ENCODE measurements around the gene HIVEP3.

Gene HIVEP3

GRCh38 chr1:41741244-41741643, 177.5 kb downstream of the HIVEP3 start:
- 83 to 88% methylated on average over 4 to 5 of the region's 7 CpGs for WGBS, 2 experiments (ENCODE audit: insufficient coverage in 2 of 2)

DNA sequence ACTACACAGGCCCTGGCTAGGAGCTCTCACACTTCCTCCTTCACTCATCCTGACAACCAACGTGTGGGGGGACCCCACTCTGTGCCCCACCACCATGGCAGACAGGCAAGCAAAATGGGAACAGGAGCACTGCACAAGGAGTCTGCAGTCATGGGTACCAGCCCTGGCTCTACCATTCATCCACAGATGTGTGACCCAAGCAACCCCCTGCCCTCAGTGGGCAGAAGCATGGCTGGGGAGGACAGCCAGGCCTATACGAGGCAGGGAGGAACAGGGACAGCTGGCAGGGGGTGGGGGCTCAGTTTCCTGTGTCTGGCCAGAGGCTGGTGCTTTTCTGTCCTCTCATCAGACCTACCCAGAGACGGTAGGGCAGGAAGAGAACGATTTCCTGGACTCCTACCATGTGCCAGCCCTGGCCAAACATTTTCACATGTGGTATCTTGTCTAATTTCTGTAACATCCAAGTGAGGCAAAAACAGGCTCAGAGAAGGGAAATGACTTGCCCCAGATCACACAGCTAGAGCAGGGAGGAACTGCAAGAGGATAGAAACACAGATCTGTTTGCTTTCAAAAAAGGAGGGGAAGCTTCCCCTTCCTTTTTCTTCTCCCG, 178.0 kb downstream of the HIVEP3 start:
- H3K27ac ChIP-seq (ENCODE audit: low read depth, low read length, severe bottlenecking), result no peak overlapping the region
- 72 to 77% methylated on average over 2 to 4 of the region's 5 CpGs for WGBS, 2 experiments (ENCODE audit: insufficient coverage in 2 of 2)
- H3K4me1 ChIP-seq (ENCODE audit: control insufficient read depth, insufficient read depth, low read length, poor library complexity, severe bottlenecking), result peaks cover 17% of the 10 kb centered on the region
- H3K36me3 ChIP-seq (ENCODE audit: control insufficient read depth, insufficient read depth, low read length), result no peaks in the 10 kb centered on the region
- no peak overlapping the region for H3K4me3 ChIP-seq (ENCODE audit: extremely low read depth, insufficient read depth, low read length, poor library complexity, severe bottlenecking)
- no peaks in the 10 kb centered on the region for H3K9me3 ChIP-seq (ENCODE audit: control insufficient read depth, low read length)

More at GRCh38 chr1:41741244-41741643, 177.5 kb downstream of the HIVEP3 start:
- Histone ChIP-seq H3K9me3 (ENCODE audit: control insufficient read depth, low read length) (no peaks in the 10 kb centered on the region), H3K4me1 (ENCODE audit: control insufficient read depth, insufficient read depth, low read length, poor library complexity, severe bottlenecking) (peaks cover 17% of the 10 kb centered on the region), H3K27ac (ENCODE audit: low read depth, low read length, severe bottlenecking) (no peak overlapping the region), H3K36me3 (ENCODE audit: control insufficient read depth, insufficient read depth, low read length) (no peaks in the 10 kb centered on the region), H3K4me3 (ENCODE audit: extremely low read depth, insufficient read depth, low read length, poor library complexity, severe bottlenecking) (no peak overlapping the region)

DNA sequence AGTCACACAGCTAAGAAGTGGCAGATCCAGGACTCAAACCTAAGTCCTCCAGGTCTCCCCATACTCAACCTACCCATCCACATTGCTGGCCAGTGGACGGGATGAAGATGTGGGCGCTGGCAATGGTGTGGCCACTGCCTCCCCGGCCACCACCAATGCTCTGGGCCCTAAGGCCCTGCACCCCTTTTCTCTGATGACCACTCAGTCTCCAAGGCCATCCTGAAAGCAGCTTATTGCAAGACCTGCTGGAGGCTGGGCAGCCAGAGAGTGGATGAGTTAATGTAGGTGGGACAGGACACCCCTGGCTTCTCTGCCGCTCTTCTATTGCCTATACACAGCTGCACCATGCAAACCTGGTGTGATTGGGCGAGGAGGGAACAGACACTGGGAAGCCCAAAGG, 178.7 kb downstream of the HIVEP3 start:
- H3K36me3 ChIP-seq (ENCODE audit: control insufficient read depth, insufficient read depth, low read length), result no peaks in the 10 kb centered on the region
- 87 to 100% methylated on average over 2 to 4 of the region's 5 CpGs for WGBS, 2 experiments (ENCODE audit: insufficient coverage in 2 of 2)
- no peaks in the 10 kb centered on the region for H3K9me3 ChIP-seq (ENCODE audit: control insufficient read depth, low read length)
- peaks cover 17% of the 10 kb centered on the region for H3K4me1 ChIP-seq (ENCODE audit: control insufficient read depth, insufficient read depth, low read length, poor library complexity, severe bottlenecking)
- H3K4me3 ChIP-seq (ENCODE audit: extremely low read depth, insufficient read depth, low read length, poor library complexity, severe bottlenecking), result no peak overlapping the region
- H3K27ac ChIP-seq (ENCODE audit: low read depth, low read length, severe bottlenecking), result no peak overlapping the region

DNA sequence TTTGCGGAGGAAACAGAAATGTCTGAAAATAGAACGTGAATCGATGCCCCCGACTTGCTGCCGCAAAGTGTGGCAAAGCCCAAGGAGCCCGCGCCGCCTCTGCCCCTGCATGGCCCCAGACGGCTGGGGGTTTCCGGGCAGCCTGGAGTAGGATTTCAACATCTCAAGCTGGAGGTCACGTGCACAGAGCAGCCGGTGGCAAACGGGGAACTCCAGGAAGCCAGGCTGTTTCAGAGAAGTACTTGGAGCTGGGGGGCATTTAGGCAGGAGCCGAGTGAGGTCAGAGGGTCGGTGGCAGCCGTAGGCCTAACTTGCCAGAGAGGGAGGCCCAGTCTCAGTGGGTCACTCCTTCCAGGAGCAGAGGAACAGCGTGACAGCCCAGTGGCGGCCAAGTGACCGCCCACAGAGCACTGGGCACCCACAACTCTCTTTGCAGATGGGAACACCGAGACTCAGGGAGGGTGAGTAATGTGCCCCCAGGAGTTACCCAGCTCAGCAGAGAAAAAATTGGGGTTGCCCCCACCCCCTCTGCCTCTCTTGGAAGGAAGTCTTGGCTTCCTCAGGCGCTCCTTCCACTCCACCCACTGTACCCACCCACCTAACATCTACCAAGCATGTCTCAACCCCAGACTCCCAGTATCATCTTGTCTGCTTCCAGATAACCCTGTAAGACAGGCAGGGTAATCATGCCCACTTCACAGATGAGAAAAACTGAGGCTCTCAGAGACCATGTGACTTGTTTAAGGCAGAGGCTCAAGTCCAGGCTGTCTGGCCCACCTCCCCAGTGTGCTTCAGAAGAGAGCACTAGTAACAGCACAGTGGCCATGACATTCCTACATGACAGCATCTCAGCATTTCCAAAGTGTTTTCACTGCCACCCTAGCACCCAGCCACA, 179.4 kb downstream of the HIVEP3 start:
- Histone ChIP-seq H3K9me3 (ENCODE audit: control insufficient read depth, low read length) (no peaks in the 10 kb centered on the region), H3K27ac (ENCODE audit: low read depth, low read length, severe bottlenecking) (no peak overlapping the region), H3K4me3 (ENCODE audit: extremely low read depth, insufficient read depth, low read length, poor library complexity, severe bottlenecking) (no peak overlapping the region), H3K36me3 (ENCODE audit: control insufficient read depth, insufficient read depth, low read length) (no peaks in the 10 kb centered on the region), H3K4me1 (ENCODE audit: control insufficient read depth, insufficient read depth, low read length, poor library complexity, severe bottlenecking) (peaks cover 17% of the 10 kb centered on the region)
- 86 to 95% methylated on average over 19 to 20 of the region's 21 CpGs for WGBS, 2 experiments (ENCODE audit: insufficient coverage in 2 of 2)

DNA sequence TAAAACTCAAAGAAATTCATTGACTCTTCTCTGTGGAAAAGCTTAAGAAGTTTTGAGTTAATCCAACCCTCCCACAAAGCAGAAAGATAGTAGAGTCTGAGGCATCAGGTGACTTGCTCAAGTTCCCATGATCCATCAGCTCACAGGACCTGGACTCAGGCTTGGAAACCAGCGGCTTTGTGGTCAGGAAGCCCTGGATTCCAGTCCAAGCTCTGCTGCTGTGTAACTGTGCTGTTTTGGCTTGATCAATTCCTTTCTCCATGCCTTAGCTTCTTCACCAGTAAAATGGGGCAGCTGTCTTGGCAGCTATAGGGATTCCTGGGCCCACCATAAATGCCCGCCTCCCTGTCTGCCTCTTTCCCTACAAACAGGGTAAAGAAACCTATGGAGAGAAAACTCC, 180.2 kb downstream of the HIVEP3 start:
- Histone ChIP-seq H3K36me3 (ENCODE audit: control insufficient read depth, insufficient read depth, low read length) (no peaks in the 10 kb centered on the region), H3K4me3 (ENCODE audit: extremely low read depth, insufficient read depth, low read length, poor library complexity, severe bottlenecking) (no peak overlapping the region), H3K9me3 (ENCODE audit: control insufficient read depth, low read length) (no peaks in the 10 kb centered on the region), H3K27ac (ENCODE audit: low read depth, low read length, severe bottlenecking) (no peak overlapping the region), H3K4me1 (ENCODE audit: control insufficient read depth, insufficient read depth, low read length, poor library complexity, severe bottlenecking) (peaks cover 17% of the 10 kb centered on the region)
- 67 to 92% methylated on average over 1 of the region's 2 CpGs for WGBS, 2 experiments (ENCODE audit: insufficient coverage in 2 of 2)

- H3K27ac ChIP-seq (ENCODE audit: low read depth, low read length, severe bottlenecking), result no peak overlapping the region
- H3K4me1 ChIP-seq (ENCODE audit: control insufficient read depth, insufficient read depth, low read length, poor library complexity, severe bottlenecking), result peaks cover 17% of the 10 kb centered on the region
- 94 to 100% methylated on average over 6 of the region's 9 CpGs for WGBS, 2 experiments (ENCODE audit: insufficient coverage in 2 of 2)
- no peaks in the 10 kb centered on the region for H3K36me3 ChIP-seq (ENCODE audit: control insufficient read depth, insufficient read depth, low read length)
- no peak overlapping the region for H3K4me3 ChIP-seq (ENCODE audit: extremely low read depth, insufficient read depth, low read length, poor library complexity, severe bottlenecking)
- no peaks in the 10 kb centered on the region for H3K9me3 ChIP-seq (ENCODE audit: control insufficient read depth, low read length)
These were observed 180.7 kb downstream of the HIVEP3 start for GRCh38 chr1:41738006-41738405.

DNA sequence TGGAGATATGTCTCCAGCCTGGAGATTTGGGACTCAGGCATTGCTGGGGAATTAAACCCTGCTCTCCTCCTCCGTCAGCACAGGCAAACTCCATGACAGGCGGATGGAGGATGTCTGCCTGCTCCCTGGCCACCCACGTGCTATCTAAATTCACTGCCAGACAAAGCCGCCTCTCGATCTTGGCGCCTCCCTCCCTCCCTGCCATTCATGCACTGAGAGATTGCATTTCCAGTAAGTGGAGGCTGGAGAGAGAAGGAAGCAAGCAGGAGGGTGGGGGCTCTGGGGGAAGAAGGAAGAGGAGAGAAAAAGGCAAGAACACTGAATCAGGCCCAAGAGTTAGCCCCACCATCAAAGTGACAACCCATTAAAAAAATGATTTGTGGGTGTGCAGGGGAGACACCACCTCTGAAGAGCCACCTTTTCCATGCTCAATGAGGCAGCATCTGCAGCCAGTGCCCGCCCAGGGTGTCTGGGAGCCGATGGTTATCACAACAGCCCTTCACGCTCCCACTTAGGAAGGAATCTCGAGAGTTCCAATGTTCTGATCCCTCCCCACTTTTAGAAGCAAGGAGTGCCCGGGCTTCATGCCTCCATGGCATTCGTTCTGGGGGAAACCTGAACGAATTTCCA, 183.0 kb downstream of the HIVEP3 start:
- Histone ChIP-seq H3K4me3 (ENCODE audit: extremely low read depth, insufficient read depth, low read length, poor library complexity, severe bottlenecking) (no peak overlapping the region), H3K36me3 (ENCODE audit: control insufficient read depth, insufficient read depth, low read length) (no peaks in the 10 kb centered on the region), H3K27ac (ENCODE audit: low read depth, low read length, severe bottlenecking) (no peak overlapping the region), H3K9me3 (ENCODE audit: control insufficient read depth, low read length) (no peaks in the 10 kb centered on the region), H3K4me1 (ENCODE audit: control insufficient read depth, insufficient read depth, low read length, poor library complexity, severe bottlenecking) (peaks cover 3% of the 10 kb centered on the region)
- WGBS, 2 experiments (ENCODE audit: insufficient coverage in 2 of 2), result 82% methylated on average over 7 of the region's 13 CpGs; no CpG with 5 or more reads in 1 of the 2 experiments

GRCh38 chr1:41735139-41735538, 183.6 kb downstream of the HIVEP3 start:
- no peaks in the 10 kb centered on the region for H3K36me3 ChIP-seq (ENCODE audit: control insufficient read depth, insufficient read depth, low read length)
- H3K4me1 ChIP-seq (ENCODE audit: control insufficient read depth, insufficient read depth, low read length, poor library complexity, severe bottlenecking), result no peaks in the 10 kb centered on the region
- H3K9me3 ChIP-seq (ENCODE audit: control insufficient read depth, low read length), result no peaks in the 10 kb centered on the region
- H3K27ac ChIP-seq (ENCODE audit: low read depth, low read length, severe bottlenecking), result no peak overlapping the region
- H3K4me3 ChIP-seq (ENCODE audit: extremely low read depth, insufficient read depth, low read length, poor library complexity, severe bottlenecking), result no peak overlapping the region
- WGBS, 2 experiments (ENCODE audit: insufficient coverage in 2 of 2), result 88 to 100% methylated on average over 3 to 4 of the region's 4 CpGs

- H3K9me3 ChIP-seq (ENCODE audit: control insufficient read depth, low read length), result no peaks in the 10 kb centered on the region
- no peak overlapping the region for H3K27ac ChIP-seq (ENCODE audit: low read depth, low read length, severe bottlenecking)
- H3K36me3 ChIP-seq (ENCODE audit: control insufficient read depth, insufficient read depth, low read length), result no peaks in the 10 kb centered on the region
- H3K4me1 ChIP-seq (ENCODE audit: control insufficient read depth, insufficient read depth, low read length, poor library complexity, severe bottlenecking), result no peaks in the 10 kb centered on the region
- WGBS, 2 experiments (ENCODE audit: insufficient coverage in 2 of 2), result 91 to 99% methylated on average over 10 of the region's 11 CpGs
- no peak overlapping the region for H3K4me3 ChIP-seq (ENCODE audit: extremely low read depth, insufficient read depth, low read length, poor library complexity, severe bottlenecking)
These were observed 184.3 kb downstream of the HIVEP3 start for GRCh38 chr1:41734201-41734970.

- 81 to 92% methylated on average over 1 to 2 of the region's 2 CpGs for WGBS, 2 experiments (ENCODE audit: insufficient coverage in 2 of 2)
- H3K27ac ChIP-seq (ENCODE audit: low read depth, low read length, severe bottlenecking), result no peak overlapping the region
- H3K4me3 ChIP-seq (ENCODE audit: extremely low read depth, insufficient read depth, low read length, poor library complexity, severe bottlenecking), result no peak overlapping the region
- no peaks in the 10 kb centered on the region for H3K36me3 ChIP-seq (ENCODE audit: control insufficient read depth, insufficient read depth, low read length)
- H3K4me1 ChIP-seq (ENCODE audit: control insufficient read depth, insufficient read depth, low read length, poor library complexity, severe bottlenecking), result no peaks in the 10 kb centered on the region
- no peaks in the 10 kb centered on the region for H3K9me3 ChIP-seq (ENCODE audit: control insufficient read depth, low read length)
These were observed 185.0 kb downstream of the HIVEP3 start for GRCh38 chr1:41733725-41734124.
